ENCODE results near the gene TRPM4. TPM values are rescaled to one million over a fixed set of nuclear protein-coding genes. Genes with fewer than 3 reads are reported as not detected.
A peak's percentile ranks its signal among the peaks of the same experiment; 100 is the strongest.

Gene TRPM4
- total RNA-seq, 4 donors from 2014 or later: 7.6 to 28.9 (median 18.0) TPM

DNA sequence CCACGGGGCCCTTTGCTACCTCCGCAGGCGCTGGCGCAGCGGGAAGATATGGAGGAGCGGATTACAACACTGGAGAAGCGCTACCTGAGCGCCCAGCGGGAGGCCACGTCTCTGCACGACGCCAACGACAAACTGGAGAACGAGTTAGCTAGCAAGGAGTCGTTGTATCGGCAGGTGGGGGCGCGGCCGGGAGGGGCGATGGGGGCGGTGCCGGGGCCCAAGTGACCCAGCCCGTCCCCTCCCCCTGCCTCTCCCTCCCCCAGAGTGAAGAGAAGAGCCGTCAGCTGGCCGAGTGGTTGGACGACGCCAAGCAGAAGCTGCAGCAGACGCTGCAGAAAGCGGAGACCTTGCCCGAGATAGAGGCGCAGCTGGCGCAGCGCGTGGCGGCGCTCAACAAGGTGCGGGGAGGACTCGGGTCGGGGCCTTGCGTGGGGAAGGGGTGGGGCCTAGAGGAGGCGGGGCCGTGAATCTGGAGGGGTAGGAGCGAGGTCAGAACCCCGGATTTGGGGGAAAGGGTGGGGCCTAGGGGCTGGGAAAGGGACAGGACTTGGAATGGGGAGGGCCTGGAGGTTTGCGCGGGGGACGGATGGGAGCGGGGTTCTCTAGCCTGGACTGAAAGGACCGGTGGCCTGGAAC lies 24.5 kb upstream of the TRPM4 start:
- TF ChIP-seq, protein P1, sequence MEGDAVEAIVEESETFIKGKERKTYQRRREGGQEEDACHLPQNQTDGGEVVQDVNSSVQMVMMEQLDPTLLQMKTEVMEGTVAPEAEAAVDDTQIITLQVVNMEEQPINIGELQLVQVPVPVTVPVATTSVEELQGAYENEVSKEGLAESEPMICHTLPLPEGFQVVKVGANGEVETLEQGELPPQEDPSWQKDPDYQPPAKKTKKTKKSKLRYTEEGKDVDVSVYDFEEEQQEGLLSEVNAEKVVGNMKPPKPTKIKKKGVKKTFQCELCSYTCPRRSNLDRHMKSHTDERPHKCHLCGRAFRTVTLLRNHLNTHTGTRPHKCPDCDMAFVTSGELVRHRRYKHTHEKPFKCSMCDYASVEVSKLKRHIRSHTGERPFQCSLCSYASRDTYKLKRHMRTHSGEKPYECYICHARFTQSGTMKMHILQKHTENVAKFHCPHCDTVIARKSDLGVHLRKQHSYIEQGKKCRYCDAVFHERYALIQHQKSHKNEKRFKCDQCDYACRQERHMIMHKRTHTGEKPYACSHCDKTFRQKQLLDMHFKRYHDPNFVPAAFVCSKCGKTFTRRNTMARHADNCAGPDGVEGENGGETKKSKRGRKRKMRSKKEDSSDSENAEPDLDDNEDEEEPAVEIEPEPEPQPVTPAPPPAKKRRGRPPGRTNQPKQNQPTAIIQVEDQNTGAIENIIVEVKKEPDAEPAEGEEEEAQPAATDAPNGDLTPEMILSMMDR (IDR thresholded peaks at IDR 0.05): no peak
- TF ChIP-seq POLR2A (IDR thresholded peaks at IDR 0.05): no peak
- Histone ChIP-seq H3K36me3 (peaks cover 0 to 25% (median 0%) of the 10 kb centered on the region in 3 donors), H3K9me3 (no peaks in the 10 kb centered on the region), H3K27me3 (peaks cover 0 to 3% (median 0%) of the 10 kb centered on the region in 4 donors), H3K27ac (peak overlapping the region; percentile 14 to 81 (median 52)), H3K4me3 (peak overlapping the region in 3 of 4 donors; percentile 30 to 39 (median 31)), H3K4me1 (peaks cover 0 to 62% (median 28%) of the 10 kb centered on the region in 3 donors)
- DNase-seq: no peak
- intact Hi-C loops (cut with DNase I): no loop called here
- 12% methylated on average over 16 to 24 of the region's 49 CpGs for WGBS, 2 donors

DNA sequence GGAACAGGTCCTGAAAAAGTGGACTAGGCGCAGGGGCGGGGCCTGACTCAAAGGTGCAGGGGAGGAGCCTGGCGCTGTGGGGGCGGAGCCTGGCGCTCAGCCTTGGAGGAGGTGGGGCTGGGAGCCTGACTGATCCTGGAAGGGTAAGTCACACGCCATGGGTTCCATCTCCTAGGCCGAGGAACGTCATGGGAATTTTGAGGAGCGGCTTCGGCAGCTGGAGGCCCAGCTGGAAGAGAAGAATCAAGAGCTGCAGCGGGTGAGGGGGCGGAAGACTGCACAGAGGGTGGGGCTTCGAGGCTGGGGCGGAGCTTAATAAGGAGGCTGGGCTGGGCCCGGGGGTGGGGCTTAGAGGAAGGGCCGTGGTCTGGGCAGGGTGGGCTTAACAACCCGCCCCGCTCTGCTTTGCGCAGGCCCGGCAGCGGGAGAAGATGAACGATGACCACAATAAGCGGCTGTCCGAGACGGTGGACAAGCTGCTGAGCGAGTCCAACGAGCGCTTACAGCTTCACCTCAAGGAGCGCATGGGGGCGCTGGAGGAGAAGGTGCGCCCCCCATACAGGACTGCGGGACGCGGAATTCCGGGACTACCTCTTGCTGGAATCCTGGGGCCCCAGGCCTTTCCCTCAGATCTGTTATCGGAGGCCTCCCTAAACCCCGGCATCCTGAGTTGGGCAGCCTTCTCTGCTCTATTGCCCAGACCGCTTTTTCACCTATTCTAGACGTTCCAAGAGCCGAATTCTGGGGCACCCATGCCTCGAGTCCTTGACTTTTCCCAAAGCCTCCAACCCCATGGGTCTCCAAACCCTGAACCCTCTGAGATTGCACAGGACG lies 23.8 kb upstream of the TRPM4 start:
- Histone ChIP-seq H3K27me3 (peaks cover 0 to 3% (median 0%) of the 10 kb centered on the region in 4 donors), H3K9me3 (no peaks in the 10 kb centered on the region), H3K4me3 (peak overlapping the region in 3 of 4 donors; percentile 30 to 39 (median 31)), H3K27ac (peak overlapping the region; percentile 28 to 81 (median 70)), H3K36me3 (peaks cover 0 to 25% (median 0%) of the 10 kb centered on the region in 3 donors), H3K4me1 (peaks cover 0 to 54% (median 23%) of the 10 kb centered on the region in 3 donors)
- TF ChIP-seq, protein P1 (IDR thresholded peaks at IDR 0.05): no peak
- no peak for TF ChIP-seq POLR2A (IDR thresholded peaks at IDR 0.05)
- DNase-seq: no peak
- WGBS, 2 donors: 25 to 44% methylated on average over 37 to 41 of the region's 42 CpGs
- intact Hi-C loops (cut with DNase I): no loop called here

DNA sequence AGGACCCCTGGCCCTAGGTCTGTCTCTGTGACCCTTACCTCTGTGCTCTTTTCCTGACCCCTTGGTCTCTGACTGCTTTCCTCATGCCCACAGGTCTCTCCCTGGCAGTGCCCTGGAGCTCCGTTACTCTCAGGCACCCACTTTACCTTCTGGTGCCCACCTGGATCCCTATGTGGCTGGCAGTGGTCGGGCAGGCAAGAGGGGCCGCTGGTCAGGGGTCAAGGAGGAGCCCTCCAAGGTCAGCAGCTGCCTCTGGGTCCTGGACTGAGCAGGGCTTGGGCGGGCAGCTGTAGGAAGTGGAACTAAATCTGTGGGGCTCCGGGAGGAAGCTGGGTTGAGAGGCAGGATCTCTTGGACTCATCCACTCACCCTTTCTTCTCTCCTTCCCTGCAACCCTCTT lies 21.9 kb upstream of the TRPM4 start:
- Histone ChIP-seq H3K27me3 (peaks cover 0 to 3% (median 0%) of the 10 kb centered on the region in 4 donors), H3K27ac (peak overlapping the region; percentile 56 to 84 (median 78)), H3K36me3 (peaks cover 0 to 15% (median 0%) of the 10 kb centered on the region in 3 donors), H3K4me1 (peaks cover 0 to 49% (median 22%) of the 10 kb centered on the region in 3 donors), H3K4me3 (peak overlapping the region in 1 of 4 donors; percentile 12), H3K9me3 (no peaks in the 10 kb centered on the region)
- DNase-seq: no peak
- WGBS, 2 donors: 83% methylated on average over 2 of the region's 5 CpGs; no CpG with 5 or more reads in 1 of the 2 donors
- intact Hi-C loops (cut with DNase I): no loop called here
- TF ChIP-seq POLR2A (IDR thresholded peaks at IDR 0.05): no peak
- TF ChIP-seq, protein P1 (IDR thresholded peaks at IDR 0.05): no peak

DNA sequence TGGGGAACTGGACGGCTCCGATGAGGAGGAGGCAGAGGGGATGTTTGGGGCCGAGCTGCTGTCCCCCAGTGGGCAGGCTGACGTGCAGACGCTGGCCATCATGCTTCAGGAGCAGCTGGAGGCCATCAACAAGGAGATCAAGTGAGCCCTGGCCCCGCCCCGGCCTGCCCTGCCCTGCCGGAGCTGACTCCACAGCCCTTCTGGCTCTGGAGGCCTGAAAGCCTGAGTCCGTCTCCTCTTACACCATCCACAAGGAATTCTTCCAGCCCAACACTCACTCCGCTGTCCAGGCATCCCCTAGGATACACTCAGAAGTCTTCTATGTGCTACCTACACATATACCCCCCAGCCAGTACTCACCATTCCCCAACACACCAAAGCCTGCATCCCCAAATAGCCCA lies 20.8 kb upstream of the TRPM4 start:
- peaks cover 0 to 3% (median 0%) of the 10 kb centered on the region in 4 donors for H3K27me3 ChIP-seq
- H3K9me3 ChIP-seq: no peaks in the 10 kb centered on the region
- intact Hi-C loops (cut with DNase I): no loop called here
- peak overlapping the region; percentile 16 to 84 (median 78) for H3K27ac ChIP-seq
- WGBS, 2 donors: 49 to 78% methylated on average over 2 to 10 of the region's 10 CpGs
- no peak for TF ChIP-seq POLR2A (IDR thresholded peaks at IDR 0.05)
- TF ChIP-seq, protein P1 (IDR thresholded peaks at IDR 0.05): no peak
- H3K4me1 ChIP-seq: peaks cover 0 to 49% (median 22%) of the 10 kb centered on the region in 3 donors
- peak overlapping the region in 1 of 4 donors; percentile 6 for H3K4me3 ChIP-seq
- peaks cover 0 to 15% (median 0%) of the 10 kb centered on the region in 3 donors for H3K36me3 ChIP-seq
- DNase-seq: no peak

DNA sequence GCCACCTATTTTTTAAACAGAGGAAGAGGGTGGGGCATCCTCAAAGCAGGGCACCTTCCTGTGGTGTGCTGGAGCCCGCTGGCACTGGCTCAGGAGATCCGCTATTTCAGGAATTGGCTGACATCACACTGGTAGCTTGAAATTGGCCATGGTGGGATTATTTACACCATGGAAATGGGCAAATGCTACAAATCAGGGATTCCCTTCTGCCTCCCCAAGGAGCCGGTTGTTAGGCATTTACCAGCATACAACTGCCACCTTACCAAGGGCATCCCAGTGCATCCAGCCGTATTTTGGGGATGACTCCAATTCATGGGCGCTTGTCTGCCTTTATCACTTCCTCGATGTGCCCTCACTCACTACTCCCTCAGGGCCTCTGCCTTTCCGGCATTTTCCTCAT lies 16.6 kb upstream of the TRPM4 start:
- DNase-seq: no peak
- no peaks in the 10 kb centered on the region for H3K27me3 ChIP-seq
- WGBS, 2 donors: 84% methylated on average over 5 to 7 of the region's 7 CpGs
- H3K36me3 ChIP-seq: no peaks in the 10 kb centered on the region
- H3K27ac ChIP-seq: no peak overlapping the region
- no peak overlapping the region for H3K4me3 ChIP-seq
- H3K4me1 ChIP-seq: peaks cover 5 to 35% (median 16%) of the 10 kb centered on the region in 3 donors
- no peaks in the 10 kb centered on the region for H3K9me3 ChIP-seq
- TF ChIP-seq POLR2A (IDR thresholded peaks at IDR 0.05): no peak
- TF ChIP-seq, protein P1 (IDR thresholded peaks at IDR 0.05): no peak
- intact Hi-C loops (cut with DNase I): no loop called here

Data from esophagus squamous epithelium (tissue), 5 donors.